Liver (tissue), 9 donors: ENCODE measurements around the gene CFTR. TPM values are rescaled to one million over a fixed set of nuclear protein-coding genes. Genes with fewer than 3 reads are reported as not detected.

ENCODE experiments used
- DNase-seq: peaks from one replicate; pipeline ENCODE4 v3.0.0-alpha.2; 2017; ENCODE audit warnings: low spot score
- H3K27ac ChIP-seq, 2 donors: one replicate each; pipeline ENCODE4 v1.7.0; 2013; ENCODE audit warnings: inconsistent platforms in 2 of 2, low read length in 2 of 2, control low read depth in 1 of 2, low read depth in 1 of 2, mild to moderate bottlenecking in 1 of 2
- H3K27me3 ChIP-seq, 4 donors: one replicate each; pipeline versions ENCODE4 v1.6.1 to v1.7.0; 2013; ENCODE audit warnings: low read length in 3 of 4, inconsistent platforms in 1 of 4, mild to moderate bottlenecking in 1 of 4, moderate library complexity in 1 of 4; ENCODE audit not compliant: control insufficient read depth in 4 of 4, insufficient read depth in 4 of 4
- H3K36me3 ChIP-seq, 4 donors: one replicate each; pipeline versions ENCODE4 v1.6.1 to v1.7.0; 2013; ENCODE audit warnings: low read length in 3 of 4, mild to moderate bottlenecking in 3 of 4, low read depth in 1 of 4, moderate library complexity in 1 of 4; ENCODE audit not compliant: control insufficient read depth in 4 of 4, insufficient read depth in 3 of 4
- H3K4me1 ChIP-seq, 4 donors: one replicate each; pipeline versions ENCODE4 v1.6.1 to v1.7.0; 2013; ENCODE audit warnings: low read length in 3 of 4, mild to moderate bottlenecking in 3 of 4, moderate library complexity in 1 of 4; ENCODE audit not compliant: control insufficient read depth in 4 of 4, insufficient read depth in 4 of 4
- H3K4me3 ChIP-seq, 3 donors: one replicate each; pipeline versions ENCODE4 v1.6.1 to v1.7.0; 2013; ENCODE audit warnings: low read length in 3 of 3, control low read depth in 1 of 3, low read depth in 1 of 3, mild to moderate bottlenecking in 1 of 3
- H3K9ac ChIP-seq, 2 donors: one replicate each; pipeline ENCODE4 v1.7.0; 2013; ENCODE audit warnings: low read length in 2 of 2, mild to moderate bottlenecking in 2 of 2, moderate library complexity in 2 of 2, control low read depth in 1 of 2, low read depth in 1 of 2
- H3K9me3 ChIP-seq, 4 donors: one replicate each; pipeline versions ENCODE4 v1.6.1 to v1.7.0; 2013; ENCODE audit warnings: low read length in 3 of 4; ENCODE audit not compliant: control insufficient read depth in 4 of 4
- ATF3 ChIP-seq: IDR thresholded peaks from 2 replicates; pipeline ENCODE4 v1.6.1; 2016; ENCODE audit warnings: antibody characterized with exemption
- CTCF ChIP-seq: fragments of 150-350 bp; IDR thresholded peaks from 2 replicates; pipeline ENCODE4 v1.5.1; 2017; ENCODE audit warnings: improper control_type of control experiment, low read depth, low read length; ENCODE audit not compliant: missing input control
- EGR1 ChIP-seq, 2 donors: IDR thresholded peaks; 2 replicates each; pipeline ENCODE4 v1.6.1; 2016 to 2018; ENCODE audit warnings: antibody characterized with exemption in 2 of 2, low read depth in 2 of 2
- FOXA1 ChIP-seq: IDR thresholded peaks from 2 replicates; pipeline ENCODE4 v1.6.1; 2016; ENCODE audit warnings: antibody characterized with exemption
- FOXA2 ChIP-seq: IDR thresholded peaks from 2 replicates; pipeline ENCODE4 v1.6.1; 2016; ENCODE audit warnings: antibody characterized with exemption
- GABPA ChIP-seq, 2 donors: IDR thresholded peaks in 1 of 2; conservative IDR thresholded peaks in 1 of 2; 2 replicates each; pipeline ENCODE4 v1.6.1; 2016; ENCODE audit warnings: antibody characterized with exemption in 2 of 2, mild to moderate bottlenecking in 1 of 2, moderate library complexity in 1 of 2
- HNF4A ChIP-seq, 2 donors: conservative IDR thresholded peaks; 2 replicates each; pipeline ENCODE4 v1.6.1; 2016; ENCODE audit warnings: antibody characterized with exemption in 2 of 2, mild to moderate bottlenecking in 2 of 2
- HNF4G ChIP-seq: IDR thresholded peaks from 2 replicates; pipeline ENCODE4 v1.6.1; 2016; ENCODE audit warnings: antibody characterized with exemption
- JUND ChIP-seq, 2 donors: IDR thresholded peaks; 2 replicates each; pipeline ENCODE4 v1.6.1; 2016; ENCODE audit warnings: antibody characterized with exemption in 2 of 2
- MAX ChIP-seq: IDR thresholded peaks from 2 replicates; pipeline ENCODE4 v1.6.1; 2016; ENCODE audit warnings: antibody characterized with exemption
- NR2F2 ChIP-seq: IDR thresholded peaks from 2 replicates; pipeline ENCODE4 v1.6.1; 2016; ENCODE audit warnings: antibody characterized with exemption
- RAD21 ChIP-seq, 2 donors: IDR thresholded peaks; 2 replicates each; pipeline ENCODE4 v1.6.1; 2016; ENCODE audit warnings: antibody characterized with exemption in 2 of 2, mild to moderate bottlenecking in 2 of 2
- REST ChIP-seq: IDR thresholded peaks from 2 replicates; pipeline ENCODE4 v1.6.1; 2016; ENCODE audit warnings: antibody characterized with exemption, mild to moderate bottlenecking
- RXRA ChIP-seq, 2 donors: IDR thresholded peaks; 2 replicates each; pipeline ENCODE4 v1.6.1; 2017 to 2018; ENCODE audit warnings: antibody characterized with exemption in 2 of 2, mild to moderate bottlenecking in 1 of 2
- SP1 ChIP-seq: IDR thresholded peaks from 2 replicates; pipeline ENCODE4 v1.6.1; 2018; ENCODE audit warnings: antibody characterized with exemption, mild to moderate bottlenecking
- TAF1 ChIP-seq: conservative IDR thresholded peaks from 2 replicates; pipeline ENCODE4 v1.6.1; 2016; ENCODE audit warnings: antibody characterized with exemption, mild to moderate bottlenecking
- YY1 ChIP-seq: IDR thresholded peaks from 2 replicates; pipeline ENCODE4 v1.6.1; 2016; ENCODE audit warnings: antibody characterized with exemption, mild to moderate bottlenecking
- ZBTB33 ChIP-seq: IDR thresholded peaks from 2 replicates; pipeline ENCODE4 v1.6.1; 2016; ENCODE audit warnings: antibody characterized with exemption
- WGBS: extraction: QIAGEN DNeasy Blood & Tissue Kit; methylation state at CpG from one replicate; pipeline ENCODE4 v1.1.7; 2013; 5-methylcytosine and 5-hydroxymethylcytosine counted together
- polyA plus RNA-seq, 2 donors: library from polyadenylated mRNA; stranded (reverse) in 1 of 2; unstranded in 1 of 2; fragments of 200-250 nt in 1 of 2; fragments of >200 nt in 1 of 2; fragmentation: Nextera tagmentation in 1 of 2; extraction: Ambion mirVana in 1 of 2; gene quantifications; one replicate each; pipeline versions ENCODE4 v1.2.1 to v1.2.3, GENCODE V29; 2013 to 2015
- total RNA-seq, 2 donors: library from RNA; depleted of rRNA; stranded (reverse); fragments of >200 nt; gene quantifications; one replicate each; pipeline ENCODE4 v1.2.3, GENCODE V29; 2014
- donor health status: healthy.
- donor health status: healthy.
- donor health status: healthy.
- donor health status: healthy.
- donor health status: healthy.

Gene CFTR
- total and polyA plus RNA-seq, 4 donors = 0.75 to 10.5 (median 1.3) TPM

- H3K36me3 ChIP-seq = no peaks in the 10 kb centered on the region
- no peaks in the 10 kb centered on the region for H3K9me3 ChIP-seq
- no peak overlapping the region for H3K9ac ChIP-seq
- H3K27ac ChIP-seq = no peak overlapping the region
- H3K27me3 ChIP-seq = no peaks in the 10 kb centered on the region
- TF ChIP-seq ZBTB33 = no peak
- no peak for TF ChIP-seq SP1
- TF ChIP-seq GABPA (IDR thresholded peaks at IDR 0.05 in 1 of 2, conservative IDR thresholded peaks at IDR 0.05 in 1 of 2) = no peak
- TF ChIP-seq JUND (IDR thresholded peaks at IDR 0.05) = no peak
- no peak for TF ChIP-seq ATF3
- H3K4me1 ChIP-seq = no peaks in the 10 kb centered on the region
- DNase-seq = no peak
- WGBS = 83% methylated on average over 4 of the region's 4 CpGs
- no peak overlapping the region for H3K4me3 ChIP-seq
Observed at GRCh38 chr7:117705630-117706029, 225.8 kb downstream of the CFTR start.

- TF ChIP-seq NR2F2 (no peak), YY1 (no peak), TAF1 (no peak), MAX (no peak), REST (no peak), ZBTB33 (no peak), HNF4G (no peak), RXRA (IDR thresholded peaks at IDR 0.05) (no peak), ATF3 (no peak), RAD21 (IDR thresholded peaks at IDR 0.05) (no peak), CTCF (no peak), JUND (IDR thresholded peaks at IDR 0.05) (no peak), FOXA2 (no peak), SP1 (no peak), EGR1 (IDR thresholded peaks at IDR 0.05; ENCODE audit: low read depth in 2 of 2) (no peak), HNF4A (conservative IDR thresholded peaks at IDR 0.05) (no peak), FOXA1 (no peak), GABPA (IDR thresholded peaks at IDR 0.05 in 1 of 2, conservative IDR thresholded peaks at IDR 0.05 in 1 of 2) (no peak)
- H3K27ac ChIP-seq = no peak overlapping the region
- H3K9ac ChIP-seq = no peak overlapping the region
- no peak for DNase-seq
- WGBS = 85% methylated on average over 2 of the region's 2 CpGs
- H3K9me3 ChIP-seq = no peaks in the 10 kb centered on the region
- H3K36me3 ChIP-seq = no peaks in the 10 kb centered on the region
- H3K4me3 ChIP-seq = no peak overlapping the region
- no peaks in the 10 kb centered on the region for H3K27me3 ChIP-seq
- no peaks in the 10 kb centered on the region for H3K4me1 ChIP-seq
Observed at GRCh38 chr7:117706210-117706609, 226.4 kb downstream of the CFTR start.
